GOT3 (cell line): ENCODE results near the gene CALCR.
"Not testable (repeated sequence)": the region's sequence is repeated elsewhere in the genome, so short reads cannot be mapped to it uniquely, and the experiment has no call there.

Experiments
- DNase-seq: peaks from one replicate; lab custom pipeline; 2025; ENCODE audit warnings: mixed read lengths; lab: John Stamatoyannopoulos, UW

CALCR gene

GRCh38 chr7:93559639-93560491 is 14.7 kb downstream of the CALCR start:
- no peak for DNase-seq

GRCh38 chr7:93558705-93559614 is 15.6 kb downstream of the CALCR start:
- no peak for DNase-seq

DNA sequence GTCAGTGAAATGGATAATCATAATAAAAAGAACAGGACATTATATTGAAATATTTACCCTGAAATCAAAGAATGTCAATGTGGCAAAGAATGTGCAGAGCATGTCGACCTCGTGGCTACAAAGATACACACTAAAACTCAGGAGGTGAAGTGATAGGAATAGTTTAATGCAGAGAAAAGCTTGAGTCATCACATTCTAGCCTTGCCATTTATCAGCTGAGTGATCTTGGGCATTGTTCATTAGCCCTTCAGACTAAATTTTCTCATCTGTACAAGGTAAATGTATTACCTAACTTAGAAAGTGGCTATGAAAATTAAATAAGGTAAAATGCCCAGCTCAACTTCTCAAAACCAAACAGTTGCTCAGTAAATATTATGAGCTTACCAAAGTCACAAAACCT is 22.6 kb downstream of the CALCR start:
- no peak for DNase-seq

DNA sequence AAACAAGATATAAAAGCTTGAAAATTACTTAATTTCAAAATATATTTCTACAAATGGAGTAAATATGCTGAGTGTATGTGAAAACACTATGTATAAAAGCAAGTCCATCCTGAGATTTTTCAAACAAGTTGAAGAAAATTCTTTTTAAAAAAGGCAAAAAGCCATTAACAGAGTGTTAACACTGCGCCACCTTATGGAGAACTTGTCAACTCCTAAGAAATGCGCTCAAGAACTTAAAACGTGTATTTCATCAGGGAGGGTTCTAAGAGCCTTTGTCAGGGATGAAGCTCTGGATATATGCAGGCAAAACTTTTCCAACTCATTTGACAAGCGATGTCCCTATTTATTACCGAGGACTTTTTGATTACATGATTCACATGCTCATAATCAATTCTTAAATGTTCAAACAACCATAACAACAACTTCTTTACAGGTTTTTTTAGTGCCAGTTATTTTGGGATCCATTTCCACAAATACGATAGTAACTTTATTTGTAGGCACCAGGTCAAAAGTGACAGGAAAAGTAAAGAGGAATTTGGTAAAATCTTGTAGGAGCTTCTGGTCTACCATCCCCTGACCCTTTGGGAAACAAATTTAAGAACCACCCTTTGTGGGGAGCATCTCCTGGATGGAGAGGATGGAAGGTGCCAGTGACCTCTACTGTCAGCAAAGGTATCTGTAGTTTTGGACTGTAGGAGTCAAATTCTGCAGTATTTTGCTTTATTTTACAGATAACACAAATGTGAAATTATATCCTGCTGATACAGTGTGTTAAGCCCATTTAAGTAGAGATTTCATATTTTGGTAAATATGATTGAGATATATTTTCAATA is 23.2 kb downstream of the CALCR start:
- no peak for DNase-seq

DNA sequence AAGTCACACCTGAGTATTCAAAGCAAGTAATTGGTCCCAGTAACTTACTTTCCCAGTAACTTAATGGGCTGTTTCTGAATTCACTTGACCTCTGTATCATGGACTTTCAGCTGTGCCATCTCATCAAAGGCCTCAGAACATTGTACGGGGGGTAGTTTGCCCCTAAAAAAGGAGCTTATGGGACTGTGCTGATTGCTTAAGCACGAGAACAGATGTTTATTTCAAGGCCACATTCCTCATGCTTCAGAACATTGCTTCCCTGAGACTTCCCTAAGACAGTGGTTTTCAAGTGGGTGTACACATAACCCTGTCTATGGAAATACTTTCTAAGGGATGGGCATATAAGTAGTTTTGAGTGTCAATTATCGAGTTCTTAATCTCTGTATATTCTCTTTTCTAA is 26.8 kb downstream of the CALCR start:
- DNase-seq = no peak

- DNase-seq = no peak
Observed at GRCh38 chr7:93544691-93545090, 29.8 kb downstream of the CALCR start.

- no peak for DNase-seq
Observed at GRCh38 chr7:93538061-93538460, 36.5 kb downstream of the CALCR start.

GRCh38 chr7:93535616-93536015 is 38.9 kb downstream of the CALCR start:
- DNase-seq = no peak

DNA sequence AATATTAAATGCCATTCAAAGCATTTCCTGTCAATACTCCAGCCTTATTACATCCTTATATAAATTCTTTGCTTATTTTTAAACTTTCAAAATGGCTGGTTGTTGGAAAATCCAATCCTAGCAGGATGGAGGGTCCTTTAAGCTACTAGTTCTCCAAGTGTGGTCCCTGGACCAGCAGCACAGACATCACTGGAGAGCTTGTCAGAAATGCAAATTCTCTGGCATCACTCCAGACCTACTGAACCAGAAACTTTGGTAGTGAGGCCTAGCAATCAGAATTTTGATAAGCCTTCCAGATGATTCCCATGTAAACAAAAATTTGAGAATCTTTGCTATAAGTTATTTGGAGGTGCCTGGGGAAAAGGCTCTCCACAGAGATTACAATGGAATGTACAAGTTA is 43.8 kb downstream of the CALCR start:
- DNase-seq = no peak

DNA sequence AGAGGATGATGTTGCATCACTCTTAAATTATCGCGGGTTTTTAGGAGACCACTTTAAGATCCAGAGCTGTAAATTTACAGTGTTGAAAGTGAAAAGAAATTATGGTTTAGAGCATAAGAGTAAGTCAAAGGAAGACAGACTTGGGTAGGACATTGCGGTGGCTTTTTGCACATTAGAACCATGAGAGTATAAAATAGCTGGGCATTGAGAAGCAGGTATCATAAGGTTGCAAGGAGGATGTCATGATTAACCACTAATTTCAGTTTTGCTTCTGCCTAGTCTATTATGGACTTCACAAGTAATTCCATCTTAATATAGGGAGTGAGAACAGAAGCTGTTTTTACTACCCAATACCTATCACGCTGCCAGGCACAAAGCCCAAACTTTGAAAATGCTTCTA is 57.7 kb downstream of the CALCR start:
- no peak for DNase-seq

GRCh38 chr7:93515144-93515543 is 59.4 kb downstream of the CALCR start:
- DNase-seq = no peak

DNA sequence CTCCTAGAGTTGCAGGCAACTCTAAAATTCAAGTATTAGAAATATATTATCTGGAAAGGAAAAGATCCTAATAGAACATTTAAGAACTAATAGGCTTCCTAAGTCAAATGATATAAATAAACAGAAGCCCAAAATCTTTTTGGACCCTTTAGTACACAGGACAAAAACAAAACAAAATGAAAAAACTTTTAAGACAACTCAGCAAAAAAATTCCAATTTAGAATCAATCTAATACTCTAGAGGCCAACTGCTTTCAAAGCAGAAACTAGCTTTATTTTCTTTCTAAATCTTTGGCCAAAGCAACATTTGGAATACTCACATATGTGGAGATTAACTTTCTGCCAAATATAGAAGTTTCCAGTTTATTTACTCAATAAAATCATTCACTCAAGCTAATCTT is 65.2 kb downstream of the CALCR start:
- DNase-seq = no peak

- no peak for DNase-seq
Observed at GRCh38 chr7:93503088-93503487, 71.4 kb downstream of the CALCR start.

- not testable (repeated sequence) for DNase-seq
Observed at GRCh38 chr7:93491860-93492259, 82.7 kb downstream of the CALCR start.

DNA sequence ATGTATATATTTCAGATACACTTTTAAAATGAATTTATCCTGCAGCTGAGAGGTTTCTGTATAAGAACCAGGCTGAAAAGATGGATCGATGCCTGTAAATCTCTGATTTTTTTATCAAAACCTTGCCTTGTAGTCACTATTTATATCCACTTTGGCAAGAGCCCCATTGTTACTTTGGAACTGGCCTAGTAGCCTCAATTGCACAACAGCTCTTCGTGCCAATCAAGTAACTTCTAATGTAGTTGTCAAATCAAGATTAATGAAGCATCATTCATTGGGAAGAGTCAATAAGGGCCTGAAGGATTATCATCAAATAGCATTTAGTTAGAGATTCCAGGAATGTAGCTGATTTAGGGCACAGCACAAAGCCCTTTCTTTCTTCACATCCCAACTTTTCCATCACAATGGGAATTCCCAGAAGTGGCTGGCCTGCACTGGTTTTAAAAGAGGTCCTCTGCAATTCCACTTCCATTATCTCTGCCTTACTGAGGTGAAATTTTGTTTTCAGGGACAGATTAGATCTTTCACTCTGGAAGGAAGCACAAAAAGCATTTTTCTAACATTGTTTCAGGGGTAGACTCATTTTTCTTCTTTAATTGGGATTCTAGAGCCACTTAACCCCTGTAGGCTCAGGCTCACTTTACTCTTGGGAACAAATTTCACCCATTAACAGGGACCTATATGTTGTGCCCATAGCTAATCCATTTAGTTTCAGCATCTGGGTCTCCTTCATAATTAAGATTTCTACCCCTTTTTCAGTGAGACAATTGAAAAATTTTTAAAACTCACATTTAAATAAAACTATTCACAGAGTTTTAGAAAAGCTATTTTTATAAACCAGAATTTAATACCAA is 97.8 kb downstream of the CALCR start:
- DNase-seq = no peak

GRCh38 chr7:93475811-93476210 is 98.7 kb downstream of the CALCR start:
- DNase-seq = no peak

GRCh38 chr7:93471456-93471855 is 103.1 kb downstream of the CALCR start:
- DNase-seq = no peak

- no peak for DNase-seq
Observed at GRCh38 chr7:93463764-93464163, 110.8 kb downstream of the CALCR start.

DNA sequence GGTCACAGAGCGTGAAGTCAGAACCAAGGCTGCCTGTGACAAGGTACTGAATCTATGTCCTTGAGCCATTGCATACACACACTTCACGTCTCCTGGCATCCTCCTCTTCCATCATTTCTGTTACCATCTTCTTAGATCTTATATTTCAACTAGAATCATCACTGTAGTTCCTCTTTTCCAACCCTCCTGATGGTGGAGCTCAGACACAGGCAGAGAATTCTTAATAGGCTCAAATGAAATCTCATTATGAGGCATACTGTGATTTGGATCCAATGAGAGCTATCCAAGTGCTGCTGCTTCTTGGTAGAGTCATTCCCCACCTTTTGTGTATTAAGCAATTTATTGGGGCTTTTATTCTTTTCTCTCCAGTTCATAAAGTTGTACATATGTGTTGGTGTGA is 113.2 kb downstream of the CALCR start:
- no peak for DNase-seq

DNA sequence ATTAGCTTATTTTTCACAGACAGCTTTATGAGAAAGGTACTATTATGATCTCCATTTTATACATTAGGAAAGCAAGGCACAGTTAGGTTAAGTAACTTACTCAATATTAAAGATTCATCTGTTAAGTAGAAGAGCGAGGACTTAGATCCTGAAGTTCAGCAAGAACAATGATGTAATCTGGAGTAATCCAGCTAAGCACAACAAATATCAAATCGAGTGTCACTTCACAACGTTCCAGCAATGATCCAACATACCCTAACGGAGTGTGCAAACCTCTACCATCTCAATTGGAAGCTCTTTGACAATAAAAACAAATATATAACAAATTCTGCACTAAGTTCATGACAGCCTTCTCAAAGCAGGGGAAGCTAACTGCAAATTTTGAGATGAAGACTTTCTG is 121.3 kb downstream of the CALCR start:
- no peak for DNase-seq

DNA sequence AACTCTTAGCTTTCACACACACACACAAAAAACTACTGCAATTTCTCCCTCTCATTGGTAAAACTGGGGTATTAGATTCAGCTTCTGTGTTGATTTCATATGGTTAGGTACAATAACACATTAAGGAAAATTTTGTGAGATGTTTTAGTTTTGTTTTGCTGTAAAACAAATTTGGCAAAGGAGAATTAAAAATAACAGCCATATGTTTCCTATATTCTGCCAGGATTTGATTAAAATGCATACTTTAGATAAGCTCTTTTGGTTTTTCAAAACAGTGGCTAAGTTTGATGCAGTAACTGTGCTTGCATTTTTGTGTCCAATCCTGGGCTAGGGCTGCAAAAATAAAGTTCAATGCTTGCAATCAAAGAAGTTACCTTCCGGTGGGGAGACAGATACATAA is 126.3 kb downstream of the CALCR start:
- DNase-seq = no peak
